ENCODE data around the gene LRRC4B.

The LRRC4B gene

GRCh38 chr19:50496189-50497021, 71.8 kb downstream of the LRRC4B start:
- H3K27ac Mint-ChIP-seq, result no peak overlapping the region
- H3K9me3 Mint-ChIP-seq, result no peaks in the 10 kb centered on the region
- H3K4me1 Mint-ChIP-seq, result peaks cover 12% of the 10 kb centered on the region
- peak; percentile 18 for ATAC-seq
- H3K4me3 Mint-ChIP-seq, result no peak overlapping the region
- no peak for DNase-seq (ENCODE audit: low spot score in 2 of 2)
- H3K36me3 Mint-ChIP-seq, result peaks cover 13% of the 10 kb centered on the region

GRCh38 chr19:50495020-50495531, 73.2 kb downstream of the LRRC4B start:
- no peak overlapping the region for H3K4me3 Mint-ChIP-seq
- H3K9me3 Mint-ChIP-seq, result no peaks in the 10 kb centered on the region
- DNase-seq (ENCODE audit: low spot score in 2 of 2) (no peak), ATAC-seq (no peak)
- peaks cover 22% of the 10 kb centered on the region for H3K36me3 Mint-ChIP-seq
- peaks cover 21% of the 10 kb centered on the region for H3K4me1 Mint-ChIP-seq
- H3K27ac Mint-ChIP-seq, result peak overlapping the region; percentile 90

DNA sequence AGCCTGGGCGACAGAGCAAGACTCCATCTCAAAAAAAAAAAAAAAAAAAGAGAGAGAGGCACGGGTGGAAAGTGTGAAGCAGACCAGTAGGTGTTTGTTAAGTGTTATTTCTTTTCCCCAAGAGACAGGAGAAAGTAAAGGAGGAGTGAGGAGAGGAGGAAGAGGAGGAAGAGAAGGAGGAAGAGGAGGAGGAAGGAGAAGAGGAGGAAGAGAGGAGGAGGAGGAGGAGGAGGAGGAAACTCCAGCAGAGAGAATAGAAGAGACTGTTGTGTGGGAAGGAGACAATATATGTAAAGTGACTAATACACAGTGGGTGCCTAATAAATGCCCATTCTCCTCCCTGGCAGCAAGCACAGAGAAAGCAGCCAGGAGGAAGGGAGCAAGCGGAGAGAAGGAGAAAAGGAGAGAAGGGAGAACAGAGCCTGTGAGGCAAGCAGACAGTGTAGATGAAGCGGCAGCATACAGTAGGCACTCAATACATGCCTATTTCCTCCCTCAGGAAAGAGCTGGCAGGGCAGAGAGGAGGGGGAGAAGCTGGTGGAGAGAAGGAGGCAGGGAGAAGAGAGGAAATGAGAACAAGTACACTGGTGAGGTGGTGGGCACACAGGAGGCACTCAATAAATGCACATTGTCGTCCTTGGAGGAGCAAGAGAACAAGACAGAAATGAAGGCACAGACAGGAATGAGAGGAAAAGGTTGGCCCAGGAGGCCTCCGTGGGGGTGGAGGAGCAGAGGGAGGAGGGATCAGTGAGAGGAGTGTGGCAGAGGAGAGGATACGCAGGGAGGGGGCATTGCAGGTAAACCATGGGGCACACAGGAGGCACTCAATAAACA, 73.8 kb downstream of the LRRC4B start:
- Mint-ChIP-seq H3K36me3 (peaks cover 27% of the 10 kb centered on the region), H3K4me1 (peaks cover 25% of the 10 kb centered on the region), H3K9me3 (no peaks in the 10 kb centered on the region), H3K4me3 (no peak overlapping the region), H3K27ac (peak overlapping the region; percentile 90)
- DNase-seq (ENCODE audit: low spot score in 2 of 2), result no peak
- ATAC-seq, result no peak

DNA sequence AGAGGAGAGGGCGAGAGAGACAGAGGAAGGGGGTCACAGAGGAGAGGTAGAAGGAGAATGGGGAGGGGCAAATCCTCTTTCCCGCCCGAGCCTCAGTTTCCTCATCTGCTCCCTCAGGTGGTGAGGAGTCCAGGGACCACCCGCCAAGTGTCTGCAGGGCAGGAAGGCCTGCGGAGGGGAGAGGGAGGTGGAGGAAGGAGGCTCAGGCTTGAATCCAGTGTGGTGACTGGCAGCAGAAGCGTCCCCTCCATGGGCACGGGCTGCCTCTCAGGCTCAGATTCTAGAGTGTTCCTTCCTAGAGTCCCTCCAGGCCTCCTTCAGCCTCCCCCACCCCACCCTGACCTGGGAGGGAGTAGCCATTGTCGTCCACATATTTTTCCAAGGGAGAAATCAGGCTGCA, 75.1 kb downstream of the LRRC4B start:
- no peaks in the 10 kb centered on the region for H3K9me3 Mint-ChIP-seq
- ATAC-seq (no peak), DNase-seq (ENCODE audit: low spot score in 2 of 2) (no peak)
- H3K4me3 Mint-ChIP-seq, result no peak overlapping the region
- peak overlapping the region; percentile 11 for H3K27ac Mint-ChIP-seq
- H3K4me1 Mint-ChIP-seq, result peaks cover 37% of the 10 kb centered on the region
- H3K36me3 Mint-ChIP-seq, result peaks cover 36% of the 10 kb centered on the region

DNA sequence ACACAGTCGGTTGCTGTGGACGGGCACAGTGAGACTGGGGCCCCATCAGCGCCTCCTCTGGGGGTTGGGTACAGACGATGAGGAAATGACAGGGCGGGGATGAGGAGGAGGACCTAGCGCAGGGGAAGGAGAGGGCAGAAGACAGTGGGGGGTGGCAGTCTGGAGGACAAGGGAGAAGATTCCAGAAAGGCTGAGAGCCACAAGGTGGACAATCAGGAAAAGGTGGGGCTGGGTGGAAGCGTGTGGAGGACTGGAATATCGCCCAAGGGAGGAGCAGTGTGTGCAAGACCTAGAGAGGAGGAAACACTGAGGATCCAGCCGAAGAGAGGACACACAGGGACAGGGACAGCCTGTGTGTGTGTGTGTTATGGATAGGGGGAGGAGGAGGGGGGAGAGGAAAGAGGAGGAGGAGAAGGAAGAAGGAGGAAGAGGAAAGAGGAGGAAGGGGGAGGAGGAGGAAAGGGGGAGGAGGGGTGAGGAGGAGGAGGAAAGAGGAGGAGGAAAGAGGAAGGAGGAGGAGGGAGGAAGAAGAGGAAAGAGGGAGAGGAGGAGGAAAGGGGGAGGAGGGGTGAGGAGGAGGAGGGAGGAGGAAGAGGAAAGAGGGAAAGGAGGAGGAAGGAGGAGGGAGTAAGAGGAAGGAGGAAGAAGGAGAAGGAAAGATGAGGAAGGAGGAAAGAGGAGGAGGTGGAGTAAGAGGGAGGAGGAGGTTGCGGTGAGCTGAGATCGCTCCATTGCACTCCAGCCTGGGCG, 75.8 kb downstream of the LRRC4B start:
- DNase-seq (ENCODE audit: low spot score in 2 of 2) (no peak), ATAC-seq (peak; percentile 87)
- Mint-ChIP-seq H3K36me3 (peaks cover 36% of the 10 kb centered on the region), H3K9me3 (no peaks in the 10 kb centered on the region), H3K4me1 (peaks cover 42% of the 10 kb centered on the region), H3K27ac (peak overlapping the region; percentile 80), H3K4me3 (peak overlapping the region; percentile 55)

- H3K4me1 Mint-ChIP-seq, result peaks cover 49% of the 10 kb centered on the region
- DNase-seq (ENCODE audit: low spot score in 2 of 2), result no peak
- no peaks in the 10 kb centered on the region for H3K9me3 Mint-ChIP-seq
- peak overlapping the region; percentile 80 for H3K27ac Mint-ChIP-seq
- no peak for ATAC-seq
- H3K36me3 Mint-ChIP-seq, result peaks cover 36% of the 10 kb centered on the region
- no peak overlapping the region for H3K4me3 Mint-ChIP-seq
Measured at GRCh38 chr19:50490991-50491472, 77.2 kb downstream of the LRRC4B start.

DNA sequence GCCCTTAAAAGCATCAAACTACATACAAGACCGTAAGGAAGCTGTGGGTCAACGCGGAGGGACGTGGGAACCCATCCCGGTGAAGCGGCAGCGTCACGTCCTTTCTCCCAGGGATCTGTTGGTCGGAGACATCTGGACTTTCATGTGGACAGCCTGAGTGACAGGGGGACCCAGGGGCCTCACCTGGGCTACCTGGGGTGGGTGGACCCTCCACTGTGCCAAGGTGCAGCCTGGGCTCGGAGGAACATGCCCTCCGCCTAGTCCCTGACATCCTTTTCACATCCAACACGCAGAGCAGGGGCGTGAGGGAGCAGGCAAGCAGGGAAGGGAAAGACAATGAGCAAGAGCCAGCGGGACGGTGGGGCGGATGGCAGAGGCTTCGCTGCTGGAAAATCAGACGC, 77.8 kb downstream of the LRRC4B start:
- no peak overlapping the region for H3K27ac Mint-ChIP-seq
- ATAC-seq (no peak), DNase-seq (ENCODE audit: low spot score in 2 of 2) (no peak)
- peaks cover 39% of the 10 kb centered on the region for H3K36me3 Mint-ChIP-seq
- H3K9me3 Mint-ChIP-seq, result no peaks in the 10 kb centered on the region
- H3K4me3 Mint-ChIP-seq, result no peak overlapping the region
- H3K4me1 Mint-ChIP-seq, result peaks cover 53% of the 10 kb centered on the region

DNA sequence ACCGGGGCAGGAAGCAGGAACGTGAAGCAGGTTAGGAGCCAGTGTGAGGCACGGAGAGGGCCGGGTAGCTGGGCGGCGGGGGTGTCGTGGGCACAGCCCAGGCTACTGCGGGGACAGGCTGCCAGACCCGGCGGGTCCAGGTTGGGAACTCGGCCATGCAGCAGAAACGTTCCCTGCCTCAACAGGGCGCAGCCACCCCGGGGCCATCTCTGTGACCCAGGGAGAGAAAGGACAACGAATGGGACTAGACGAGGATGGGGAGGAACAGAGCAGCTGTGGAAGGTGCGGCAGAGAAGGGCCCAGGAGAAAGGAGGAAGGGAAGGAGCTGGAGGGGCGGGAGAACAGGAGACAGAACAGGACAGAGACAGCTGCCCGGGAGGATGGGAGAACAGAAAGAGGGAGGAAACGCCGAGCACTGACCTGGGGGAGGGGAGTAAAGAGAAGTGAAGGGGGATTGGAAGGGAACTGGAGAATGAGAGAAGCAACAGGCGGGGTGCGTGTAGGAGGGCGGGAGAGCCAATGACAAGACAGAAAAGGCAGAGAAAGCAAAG, 78.7 kb downstream of the LRRC4B start:
- ATAC-seq (no peak), DNase-seq (ENCODE audit: low spot score in 2 of 2) (no peak)
- Mint-ChIP-seq H3K27ac (peak overlapping the region; percentile 57), H3K9me3 (no peaks in the 10 kb centered on the region), H3K36me3 (peaks cover 48% of the 10 kb centered on the region), H3K4me3 (no peak overlapping the region), H3K4me1 (peaks cover 57% of the 10 kb centered on the region)

DNA sequence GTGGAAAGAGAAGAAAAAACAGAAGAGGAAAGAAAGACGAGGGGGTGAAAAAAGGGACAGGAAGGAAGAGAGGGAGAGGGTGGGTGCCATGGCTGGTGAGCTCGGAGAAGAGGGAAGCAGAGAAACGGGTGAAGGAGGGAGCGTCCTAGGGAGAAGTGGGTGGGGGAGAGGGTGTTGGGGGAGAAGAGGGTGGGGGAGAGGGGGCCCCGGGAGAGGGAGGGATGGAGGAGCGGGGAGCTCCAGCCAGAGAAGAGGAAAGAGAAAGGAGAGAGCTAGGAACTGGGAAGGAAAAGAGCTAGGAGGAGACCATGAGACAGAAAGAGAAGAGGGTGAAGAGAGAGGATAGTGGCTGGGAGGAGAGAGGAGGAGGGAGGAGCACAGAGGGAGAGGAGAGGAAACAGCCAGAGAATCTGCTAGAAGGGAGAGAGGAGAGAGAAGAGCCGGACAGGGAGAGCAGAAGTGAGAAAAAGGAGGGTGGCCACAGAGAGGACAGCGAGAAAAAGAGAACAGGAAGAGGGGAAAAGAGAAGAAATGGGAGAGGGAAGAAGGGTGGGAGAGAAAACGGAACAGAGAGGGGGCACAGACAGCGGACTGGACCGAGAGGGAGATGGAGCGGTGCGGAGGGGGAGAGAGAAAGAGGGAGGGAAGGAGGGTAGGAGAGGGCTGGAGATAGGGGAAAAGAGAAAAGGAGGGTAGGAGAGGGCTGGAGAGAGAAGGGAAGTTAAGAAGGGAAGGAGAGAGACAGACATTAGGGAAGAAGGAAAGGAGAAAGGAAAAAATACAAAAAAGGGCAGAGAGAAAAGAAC, 79.6 kb downstream of the LRRC4B start:
- no peaks in the 10 kb centered on the region for H3K9me3 Mint-ChIP-seq
- H3K36me3 Mint-ChIP-seq, result peaks cover 52% of the 10 kb centered on the region
- H3K27ac Mint-ChIP-seq, result peak overlapping the region; percentile 57
- H3K4me3 Mint-ChIP-seq, result no peak overlapping the region
- H3K4me1 Mint-ChIP-seq, result peaks cover 57% of the 10 kb centered on the region
- DNase-seq (ENCODE audit: low spot score in 2 of 2) (no peak), ATAC-seq (no peak)

GRCh38 chr19:50486823-50487515, 81.3 kb downstream of the LRRC4B start:
- Mint-ChIP-seq H3K27ac (peak overlapping the region; percentile 57), H3K4me1 (peaks cover 51% of the 10 kb centered on the region)

DNA sequence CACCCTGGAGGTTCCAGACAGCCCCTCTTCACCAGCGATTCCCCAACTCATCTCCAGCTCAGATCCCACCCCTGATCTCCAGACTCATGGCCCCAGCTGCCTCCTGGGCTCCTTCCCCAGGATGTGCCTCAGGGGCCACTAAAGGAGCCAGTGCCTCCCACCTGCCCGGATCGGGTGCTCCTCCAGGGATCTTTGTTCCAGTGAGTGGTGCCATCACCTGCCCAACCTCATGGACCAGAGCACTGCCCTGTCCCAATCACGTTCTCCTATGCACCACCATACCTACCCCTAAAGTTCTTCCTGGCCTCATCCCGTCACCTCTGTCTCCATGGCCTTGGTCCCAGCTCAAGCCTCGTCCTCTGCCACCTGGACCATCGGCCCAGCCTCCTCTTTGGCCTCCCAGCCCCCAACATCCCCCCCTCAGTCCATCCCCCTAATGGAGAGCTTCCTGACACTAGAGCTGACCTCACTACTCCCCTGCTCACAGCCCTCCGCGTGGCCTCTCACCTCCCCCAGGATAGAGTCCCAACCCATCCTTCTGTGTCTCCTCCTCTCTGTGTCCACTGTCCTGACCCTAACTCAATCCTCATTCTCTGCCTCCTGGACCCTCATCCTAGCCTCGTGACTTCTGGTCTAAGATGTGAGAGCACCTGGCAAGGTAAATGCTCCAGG, 82.8 kb downstream of the LRRC4B start:
- H3K4me1 Mint-ChIP-seq, result peaks cover 44% of the 10 kb centered on the region
- H3K4me3 Mint-ChIP-seq, result no peak overlapping the region
- H3K36me3 Mint-ChIP-seq, result peaks cover 56% of the 10 kb centered on the region
- peak overlapping the region; percentile 34 for H3K27ac Mint-ChIP-seq
- DNase-seq (ENCODE audit: low spot score in 2 of 2) (no peak), ATAC-seq (no peak)
- no peaks in the 10 kb centered on the region for H3K9me3 Mint-ChIP-seq

More at GRCh38 chr19:50486823-50487515, 81.3 kb downstream of the LRRC4B start:
- Mint-ChIP-seq H3K9me3 (no peaks in the 10 kb centered on the region), H3K36me3 (peaks cover 56% of the 10 kb centered on the region), H3K4me3 (no peak overlapping the region)
- DNase-seq (ENCODE audit: low spot score in 2 of 2) (peak in 1 of 2 donors; percentile 79), ATAC-seq (peak; percentile 40)

DNA sequence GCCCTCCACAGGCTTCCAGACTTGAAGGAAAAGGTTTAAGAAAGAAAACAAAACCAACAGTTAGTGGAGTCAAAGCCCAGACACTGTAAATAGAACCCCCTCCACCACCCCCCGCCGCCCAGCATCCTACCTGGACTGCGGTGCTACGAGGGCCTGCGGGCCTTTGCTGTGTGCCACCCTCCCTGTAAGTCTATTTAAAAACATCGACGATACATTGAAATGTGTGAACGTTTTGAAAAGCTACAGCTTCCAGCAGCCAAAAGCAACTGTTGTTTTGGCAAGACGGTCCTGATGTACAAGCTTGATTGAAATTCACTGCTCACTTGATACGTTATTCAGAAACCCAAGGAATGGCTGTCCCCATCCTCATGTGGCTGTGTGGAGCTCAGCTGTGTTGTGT, 85.3 kb downstream of the LRRC4B start:
- Mint-ChIP-seq H3K9me3 (no peaks in the 10 kb centered on the region), H3K4me3 (no peak overlapping the region), H3K4me1 (peaks cover 39% of the 10 kb centered on the region), H3K27ac (no peak overlapping the region), H3K36me3 (peaks cover 59% of the 10 kb centered on the region)
- no peak for DNase-seq (ENCODE audit: low spot score in 2 of 2)
- ATAC-seq, result no peak

GRCh38 chr19:50482271-50482855, 85.9 kb downstream of the LRRC4B start:
- no peak overlapping the region for H3K4me3 Mint-ChIP-seq
- H3K4me1 Mint-ChIP-seq, result peaks cover 39% of the 10 kb centered on the region
- ATAC-seq, result no peak
- H3K27ac Mint-ChIP-seq, result no peak overlapping the region
- peaks cover 64% of the 10 kb centered on the region for H3K36me3 Mint-ChIP-seq
- DNase-seq (ENCODE audit: low spot score in 2 of 2), result no peak
- no peaks in the 10 kb centered on the region for H3K9me3 Mint-ChIP-seq
